CD4-positive, alpha-beta T cell treated with Interleukin-17A for 1 hour (primary cell): ENCODE data around the gene OGFR.

Experiments used
- DNase-seq: peaks from one replicate; pipeline ENCODE4 v3.0.0-alpha.2; 2020

Gene OGFR

GRCh38 chr20:62770111-62770910 lies 34.3 kb upstream of the OGFR start:
- no peak for DNase-seq

- DNase-seq, result no peak
These were observed 33.7 kb upstream of the OGFR start for GRCh38 chr20:62770916-62771315.

- no peak for DNase-seq
These were observed 33.1 kb upstream of the OGFR start for GRCh38 chr20:62771396-62772102.

- no peak for DNase-seq
These were observed 32.5 kb upstream of the OGFR start for GRCh38 chr20:62772103-62772611.

GRCh38 chr20:62772619-62772989 lies 32.0 kb upstream of the OGFR start:
- no peak for DNase-seq

GRCh38 chr20:62772990-62773844 lies 31.4 kb upstream of the OGFR start:
- no peak for DNase-seq

- DNase-seq, result no peak
These were observed 30.6 kb upstream of the OGFR start for GRCh38 chr20:62773845-62774714.

- no peak for DNase-seq
These were observed 29.9 kb upstream of the OGFR start for GRCh38 chr20:62774762-62775161.

- no peak for DNase-seq
These were observed 29.4 kb upstream of the OGFR start for GRCh38 chr20:62775206-62775605.

GRCh38 chr20:62776035-62776691 lies 28.5 kb upstream of the OGFR start:
- DNase-seq, result no peak

- peak; percentile 83 for DNase-seq
These were observed 27.7 kb upstream of the OGFR start for GRCh38 chr20:62776692-62777527.

- peak; percentile 22 for DNase-seq
These were observed 27.2 kb upstream of the OGFR start for GRCh38 chr20:62777528-62777830.

GRCh38 chr20:62778058-62778457 lies 26.6 kb upstream of the OGFR start:
- DNase-seq, result no peak

- no peak for DNase-seq
These were observed 25.8 kb upstream of the OGFR start for GRCh38 chr20:62778601-62779416.

GRCh38 chr20:62779417-62779685 lies 25.3 kb upstream of the OGFR start:
- no peak for DNase-seq

GRCh38 chr20:62780204-62780603 lies 24.4 kb upstream of the OGFR start:
- DNase-seq, result no peak

GRCh38 chr20:62780696-62781095 lies 23.9 kb upstream of the OGFR start:
- no peak for DNase-seq

- DNase-seq, result no peak
These were observed 22.3 kb upstream of the OGFR start for GRCh38 chr20:62782149-62782892.

GRCh38 chr20:62782893-62783278 lies 21.7 kb upstream of the OGFR start:
- no peak for DNase-seq

GRCh38 chr20:62784497-62784896 lies 20.1 kb upstream of the OGFR start:
- DNase-seq, result no peak
